T-helper 22 cell (primary cell): ENCODE measurements around the gene HSPA12B.

ENCODE experiments used
- DNase-seq: peaks from one replicate; pipeline ENCODE4 v3.0.0-alpha.2; 2020; ENCODE audit warnings: low read depth

The HSPA12B gene

GRCh38 chr20:3732327-3733118, at the start of gene HSPA12B:
HSPA12B (plus strand) TSS chr20:3732685; CDS start chr20:3738675, 5,990 bp downstream.
- no peak for DNase-seq

- no peak for DNase-seq
These were observed 47.1 kb upstream of the HSPA12B start for GRCh38 chr20:3685341-3685740.

- no peak for DNase-seq
These were observed 46.1 kb upstream of the HSPA12B start for GRCh38 chr20:3686421-3686820.

- no peak for DNase-seq
These were observed 45.6 kb upstream of the HSPA12B start for GRCh38 chr20:3686867-3687321.

GRCh38 chr20:3687655-3688054, 44.8 kb upstream of the HSPA12B start:
- DNase-seq, result no peak

- no peak for DNase-seq
These were observed 42.5 kb upstream of the HSPA12B start for GRCh38 chr20:3689978-3690377.

- DNase-seq, result no peak
These were observed 42.1 kb upstream of the HSPA12B start for GRCh38 chr20:3690413-3690812.

- DNase-seq, result no peak
These were observed 41.2 kb upstream of the HSPA12B start for GRCh38 chr20:3691306-3691705.

GRCh38 chr20:3691897-3692296, 40.6 kb upstream of the HSPA12B start:
- no peak for DNase-seq

- no peak for DNase-seq
These were observed 39.7 kb upstream of the HSPA12B start for GRCh38 chr20:3692706-3693294.

GRCh38 chr20:3693376-3693775, 39.1 kb upstream of the HSPA12B start:
- DNase-seq, result no peak

GRCh38 chr20:3694864-3695263, 37.6 kb upstream of the HSPA12B start:
- DNase-seq, result no peak

- no peak for DNase-seq
These were observed 36.3 kb upstream of the HSPA12B start for GRCh38 chr20:3696200-3696599.

GRCh38 chr20:3696745-3697587, 35.5 kb upstream of the HSPA12B start:
- no peak for DNase-seq

GRCh38 chr20:3697588-3698305, 34.7 kb upstream of the HSPA12B start:
- DNase-seq, result no peak

- no peak for DNase-seq
These were observed 33.9 kb upstream of the HSPA12B start for GRCh38 chr20:3698591-3699001.

- DNase-seq, result no peak
These were observed 33.4 kb upstream of the HSPA12B start for GRCh38 chr20:3699037-3699436.

GRCh38 chr20:3701061-3701998, 31.2 kb upstream of the HSPA12B start:
- DNase-seq, result no peak

GRCh38 chr20:3702611-3703391, 29.7 kb upstream of the HSPA12B start:
- DNase-seq, result no peak

GRCh38 chr20:3704087-3704486, 28.4 kb upstream of the HSPA12B start:
- no peak for DNase-seq
